GM18861 (cell line): ENCODE data around the gene ORM1.

Experiments
- ATAC-seq: cut with Tn5 transposase; IDR thresholded peaks from one replicate; pipeline ENCODE4 v1.9.1; 2021; ENCODE audit not compliant: unreplicated experiment

Gene ORM1

GRCh38 chr9:114341152-114341830 lies 18.4 kb downstream of the ORM1 start:
- no peak for ATAC-seq

- no peak for ATAC-seq
Observed at GRCh38 chr9:114341991-114342390, 19.1 kb downstream of the ORM1 start.

GRCh38 chr9:114342755-114343440 lies 20.0 kb downstream of the ORM1 start:
- no peak for ATAC-seq

- ATAC-seq = no peak
Observed at GRCh38 chr9:114343471-114344187, 20.7 kb downstream of the ORM1 start.

GRCh38 chr9:114344188-114344566 lies 21.3 kb downstream of the ORM1 start:
- no peak for ATAC-seq

- ATAC-seq = no peak
Observed at GRCh38 chr9:114344692-114345091, 21.8 kb downstream of the ORM1 start.

- ATAC-seq = no peak
Observed at GRCh38 chr9:114345493-114346065, 22.7 kb downstream of the ORM1 start.

- ATAC-seq = no peak
Observed at GRCh38 chr9:114346146-114346545, 23.2 kb downstream of the ORM1 start.

GRCh38 chr9:114347675-114348074 lies 24.8 kb downstream of the ORM1 start:
- ATAC-seq = no peak

GRCh38 chr9:114348261-114348905 lies 25.5 kb downstream of the ORM1 start:
- no peak for ATAC-seq

GRCh38 chr9:114348906-114349482 lies 26.1 kb downstream of the ORM1 start:
- ATAC-seq = peak; percentile 94

- ATAC-seq = no peak
Observed at GRCh38 chr9:114349713-114350480, 27.0 kb downstream of the ORM1 start.

- ATAC-seq = no peak
Observed at GRCh38 chr9:114350636-114351401, 27.9 kb downstream of the ORM1 start.

GRCh38 chr9:114351932-114352331 lies 29.0 kb downstream of the ORM1 start:
- no peak for ATAC-seq

- no peak for ATAC-seq
Observed at GRCh38 chr9:114355821-114356220, 32.9 kb downstream of the ORM1 start.

- ATAC-seq = no peak
Observed at GRCh38 chr9:114356792-114357191, 33.9 kb downstream of the ORM1 start.

- no peak for ATAC-seq
Observed at GRCh38 chr9:114357360-114357759, 34.5 kb downstream of the ORM1 start.

GRCh38 chr9:114357911-114358328 lies 35.0 kb downstream of the ORM1 start:
- ATAC-seq = no peak

- no peak for ATAC-seq
Observed at GRCh38 chr9:114359801-114360200, 36.9 kb downstream of the ORM1 start.
